ENCODE measurements around the gene CDX1. TPM values are rescaled to one million over a fixed set of nuclear protein-coding genes. Genes with fewer than 3 reads are reported as not detected.

Gene CDX1
- total RNA-seq, 2 donors from 2014 or later: not detected

DNA sequence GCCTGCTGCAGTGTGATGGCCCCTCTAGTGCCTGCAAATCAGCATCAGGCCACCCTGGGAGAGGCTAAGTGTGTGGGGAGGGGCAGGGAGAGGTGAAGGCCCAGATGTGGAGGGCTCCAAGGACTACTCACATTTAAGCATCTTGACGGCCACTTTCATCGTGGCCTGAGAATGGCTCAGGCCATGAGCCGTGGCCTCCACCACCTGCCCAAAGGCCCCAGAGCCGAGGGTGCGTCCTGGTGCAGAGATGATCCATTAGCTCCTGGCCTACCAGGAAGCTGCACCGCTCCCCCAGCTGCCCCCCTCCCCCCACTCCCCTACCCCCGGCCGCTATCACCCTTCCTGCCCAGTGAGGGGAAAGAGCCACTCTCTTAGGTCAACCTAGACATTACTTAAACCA is 42.0 kb upstream of the CDX1 start:
- no peak for ATAC-seq
- Mint-ChIP-seq H3K27me3 (peaks cover 9% of the 10 kb centered on the region), H3K27ac (no peak overlapping the region), H3K4me3 (no peak overlapping the region), H3K36me3 (ENCODE audit: low read depth) (no peaks in the 10 kb centered on the region), H3K4me1 (peaks cover 5% of the 10 kb centered on the region)
- H3K9me3 ChIP-seq (ENCODE audit: control insufficient read depth, low read length, poor library complexity, severe bottlenecking): no peaks in the 10 kb centered on the region
- DNase-seq: no peak

GRCh38 chr5:150125334-150125733 is 41.2 kb upstream of the CDX1 start:
- ATAC-seq (no peak), DNase-seq (no peak)
- H3K36me3 Mint-ChIP-seq (ENCODE audit: low read depth): no peaks in the 10 kb centered on the region
- H3K4me1 Mint-ChIP-seq: peaks cover 5% of the 10 kb centered on the region
- no peak overlapping the region for H3K4me3 Mint-ChIP-seq
- peak overlapping the region; percentile 41 for H3K27ac Mint-ChIP-seq
- H3K9me3 ChIP-seq (ENCODE audit: control insufficient read depth, low read length, poor library complexity, severe bottlenecking): no peaks in the 10 kb centered on the region
- peaks cover 14% of the 10 kb centered on the region for H3K27me3 Mint-ChIP-seq

DNA sequence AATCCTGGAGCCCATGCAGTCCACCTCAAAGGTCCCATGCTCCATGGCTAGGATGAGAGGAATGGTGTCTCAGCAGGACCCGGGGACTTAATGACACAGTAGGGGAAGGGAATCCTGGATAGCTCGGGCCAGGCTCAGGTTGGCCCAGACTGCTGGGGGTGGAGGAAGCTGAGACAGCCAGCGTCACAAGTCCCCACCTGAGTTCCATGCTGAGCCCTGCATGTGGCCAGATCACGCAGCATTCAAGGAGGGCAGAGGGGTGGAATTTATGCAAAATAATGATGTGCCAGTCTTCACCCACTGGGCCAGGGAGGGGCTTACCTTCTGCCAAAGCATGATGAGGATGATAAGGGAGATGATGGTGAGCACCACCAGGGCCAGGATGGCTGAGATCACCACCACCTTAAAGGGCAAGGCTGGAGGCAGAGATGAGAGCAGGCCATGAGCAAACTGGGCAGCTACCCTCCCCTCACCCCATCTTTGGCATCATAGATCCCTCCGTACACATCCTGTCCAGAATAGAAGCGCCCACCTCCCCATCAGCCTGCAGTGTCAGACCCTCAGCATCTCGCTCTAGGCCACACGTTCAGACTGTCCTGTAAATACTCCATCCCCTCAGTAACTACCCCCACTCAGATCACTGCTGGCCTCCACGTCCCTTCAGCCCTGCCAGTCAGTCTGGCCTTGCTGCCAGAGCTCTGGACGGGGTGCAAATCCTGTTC is 40.2 kb upstream of the CDX1 start:
- DNase-seq (no peak), ATAC-seq (no peak)
- Mint-ChIP-seq H3K27me3 (peaks cover 14% of the 10 kb centered on the region), H3K36me3 (ENCODE audit: low read depth) (no peaks in the 10 kb centered on the region), H3K4me3 (no peak overlapping the region), H3K27ac (no peak overlapping the region), H3K4me1 (peaks cover 8% of the 10 kb centered on the region)
- no peaks in the 10 kb centered on the region for H3K9me3 ChIP-seq (ENCODE audit: control insufficient read depth, low read length, poor library complexity, severe bottlenecking)

DNA sequence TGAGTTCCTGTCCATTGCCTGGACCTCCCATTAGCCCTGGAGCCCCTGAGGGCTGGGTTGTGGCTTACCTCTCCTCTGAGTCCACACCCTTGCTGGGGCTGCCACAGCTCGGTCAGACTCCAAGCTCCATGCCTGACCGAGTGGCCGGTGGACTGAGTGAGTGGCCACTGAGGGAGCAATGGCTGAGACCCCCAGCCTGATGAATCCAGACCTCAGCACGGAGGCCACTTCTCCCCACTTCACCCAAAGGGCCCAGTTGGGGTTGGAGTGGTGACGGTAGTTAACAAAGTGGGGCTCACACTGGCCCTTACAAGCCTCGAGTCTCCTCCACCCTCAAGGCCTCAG is 39.7 kb upstream of the CDX1 start:
- no peaks in the 10 kb centered on the region for H3K36me3 Mint-ChIP-seq (ENCODE audit: low read depth)
- H3K4me3 Mint-ChIP-seq: no peak overlapping the region
- DNase-seq (no peak), ATAC-seq (no peak)
- no peaks in the 10 kb centered on the region for H3K9me3 ChIP-seq (ENCODE audit: control insufficient read depth, low read length, poor library complexity, severe bottlenecking)
- peaks cover 14% of the 10 kb centered on the region for H3K27me3 Mint-ChIP-seq
- H3K4me1 Mint-ChIP-seq: peaks cover 8% of the 10 kb centered on the region
- H3K27ac Mint-ChIP-seq: no peak overlapping the region

GRCh38 chr5:150129454-150129812 is 37.1 kb upstream of the CDX1 start:
- no peaks in the 10 kb centered on the region for H3K36me3 Mint-ChIP-seq (ENCODE audit: low read depth)
- no peak for ATAC-seq
- peaks cover 14% of the 10 kb centered on the region for H3K27me3 Mint-ChIP-seq

DNA sequence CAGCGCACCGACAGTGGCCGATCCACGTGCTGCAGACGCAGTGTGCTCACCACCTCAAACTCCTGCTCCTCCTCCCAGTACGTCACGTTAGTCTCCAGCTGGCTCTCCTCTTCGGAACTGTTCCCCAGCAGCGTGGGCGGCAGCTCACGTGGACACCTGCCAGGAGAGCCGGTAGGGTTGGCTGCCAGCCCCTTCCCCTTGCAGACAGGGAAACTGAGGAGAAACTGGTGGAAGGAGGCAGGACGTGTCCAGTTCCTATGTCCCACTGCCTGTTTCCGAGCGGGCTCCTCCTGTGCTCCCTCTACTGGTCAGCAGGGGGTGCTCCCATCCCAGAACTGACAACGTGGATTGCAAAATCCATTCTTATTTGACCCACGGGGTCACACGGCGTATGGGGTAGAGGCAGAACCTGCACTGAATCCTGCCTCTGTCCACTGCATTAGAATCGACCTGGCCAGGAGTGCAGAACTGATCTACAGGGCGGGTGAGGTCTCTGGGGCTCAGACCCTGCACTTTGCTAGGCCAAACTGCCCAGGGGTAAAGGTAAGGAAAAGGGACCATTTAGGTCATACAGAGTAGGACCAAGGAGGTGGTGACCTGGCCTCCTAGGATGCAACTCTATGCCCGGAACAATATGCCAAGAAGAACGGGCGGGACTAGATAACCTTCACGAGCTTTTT is 36.6 kb upstream of the CDX1 start:
- Mint-ChIP-seq H3K36me3 (ENCODE audit: low read depth) (no peaks in the 10 kb centered on the region), H3K4me3 (no peak overlapping the region), H3K4me1 (peaks cover 5% of the 10 kb centered on the region), H3K27me3 (peaks cover 19% of the 10 kb centered on the region), H3K27ac (no peak overlapping the region)
- ATAC-seq (peak; percentile 54), DNase-seq (no peak)
- H3K9me3 ChIP-seq (ENCODE audit: control insufficient read depth, low read length, poor library complexity, severe bottlenecking): no peaks in the 10 kb centered on the region

More at GRCh38 chr5:150129454-150129812, 37.1 kb upstream of the CDX1 start:
- Mint-ChIP-seq H3K27ac (no peak overlapping the region), H3K4me3 (no peak overlapping the region), H3K4me1 (peaks cover 5% of the 10 kb centered on the region)
- H3K9me3 ChIP-seq (ENCODE audit: control insufficient read depth, low read length, poor library complexity, severe bottlenecking): no peaks in the 10 kb centered on the region
- DNase-seq: no peak

DNA sequence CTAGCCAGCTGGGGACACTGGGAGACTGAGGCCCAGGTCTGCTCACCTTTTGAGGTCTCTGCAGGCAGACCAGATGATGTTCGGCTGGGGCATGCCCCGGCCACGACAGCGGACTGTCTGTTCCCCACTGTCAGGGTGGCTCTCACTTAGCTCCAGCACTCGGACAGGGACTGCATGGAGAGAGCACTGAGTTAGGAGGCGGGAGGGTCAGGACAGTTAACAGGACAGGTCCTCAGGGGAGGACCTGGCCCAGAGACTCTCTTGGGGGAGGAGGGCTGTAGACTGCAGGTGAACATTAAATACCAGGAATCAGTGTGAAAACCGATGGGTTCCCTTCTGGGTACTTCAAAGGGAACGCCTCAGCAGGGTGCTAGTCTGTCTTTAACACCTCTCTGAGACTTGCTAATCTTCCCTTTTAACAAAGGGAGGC is 36.1 kb upstream of the CDX1 start:
- Mint-ChIP-seq H3K36me3 (ENCODE audit: low read depth) (no peaks in the 10 kb centered on the region), H3K4me3 (no peak overlapping the region), H3K4me1 (peaks cover 5% of the 10 kb centered on the region), H3K27ac (no peak overlapping the region), H3K27me3 (peaks cover 25% of the 10 kb centered on the region)
- DNase-seq: no peak
- ATAC-seq: no peak
- H3K9me3 ChIP-seq (ENCODE audit: control insufficient read depth, low read length, poor library complexity, severe bottlenecking): no peaks in the 10 kb centered on the region

- H3K27me3 Mint-ChIP-seq: peaks cover 25% of the 10 kb centered on the region
- no peak overlapping the region for H3K4me3 Mint-ChIP-seq
- ATAC-seq (no peak), DNase-seq (no peak)
- H3K36me3 Mint-ChIP-seq (ENCODE audit: low read depth): no peaks in the 10 kb centered on the region
- no peak overlapping the region for H3K27ac Mint-ChIP-seq
- peaks cover 5% of the 10 kb centered on the region for H3K4me1 Mint-ChIP-seq
- no peaks in the 10 kb centered on the region for H3K9me3 ChIP-seq (ENCODE audit: control insufficient read depth, low read length, poor library complexity, severe bottlenecking)
These were observed 35.1 kb upstream of the CDX1 start for GRCh38 chr5:150131461-150131860.

GRCh38 chr5:150131978-150132694 is 34.4 kb upstream of the CDX1 start:
- no peaks in the 10 kb centered on the region for H3K9me3 ChIP-seq (ENCODE audit: control insufficient read depth, low read length, poor library complexity, severe bottlenecking)
- H3K36me3 Mint-ChIP-seq (ENCODE audit: low read depth): no peaks in the 10 kb centered on the region
- H3K27ac Mint-ChIP-seq: no peak overlapping the region
- DNase-seq (no peak), ATAC-seq (no peak)
- no peak overlapping the region for H3K4me3 Mint-ChIP-seq
- peaks cover 5% of the 10 kb centered on the region for H3K4me1 Mint-ChIP-seq
- H3K27me3 Mint-ChIP-seq: peaks cover 25% of the 10 kb centered on the region

- H3K9me3 ChIP-seq (ENCODE audit: control insufficient read depth, low read length, poor library complexity, severe bottlenecking): no peaks in the 10 kb centered on the region
- no peak overlapping the region for H3K27ac Mint-ChIP-seq
- H3K27me3 Mint-ChIP-seq: peaks cover 31% of the 10 kb centered on the region
- H3K4me3 Mint-ChIP-seq: no peak overlapping the region
- no peaks in the 10 kb centered on the region for H3K36me3 Mint-ChIP-seq (ENCODE audit: low read depth)
- ATAC-seq: no peak
- peaks cover 7% of the 10 kb centered on the region for H3K4me1 Mint-ChIP-seq
- DNase-seq: no peak
These were observed 33.8 kb upstream of the CDX1 start for GRCh38 chr5:150132740-150133139.

DNA sequence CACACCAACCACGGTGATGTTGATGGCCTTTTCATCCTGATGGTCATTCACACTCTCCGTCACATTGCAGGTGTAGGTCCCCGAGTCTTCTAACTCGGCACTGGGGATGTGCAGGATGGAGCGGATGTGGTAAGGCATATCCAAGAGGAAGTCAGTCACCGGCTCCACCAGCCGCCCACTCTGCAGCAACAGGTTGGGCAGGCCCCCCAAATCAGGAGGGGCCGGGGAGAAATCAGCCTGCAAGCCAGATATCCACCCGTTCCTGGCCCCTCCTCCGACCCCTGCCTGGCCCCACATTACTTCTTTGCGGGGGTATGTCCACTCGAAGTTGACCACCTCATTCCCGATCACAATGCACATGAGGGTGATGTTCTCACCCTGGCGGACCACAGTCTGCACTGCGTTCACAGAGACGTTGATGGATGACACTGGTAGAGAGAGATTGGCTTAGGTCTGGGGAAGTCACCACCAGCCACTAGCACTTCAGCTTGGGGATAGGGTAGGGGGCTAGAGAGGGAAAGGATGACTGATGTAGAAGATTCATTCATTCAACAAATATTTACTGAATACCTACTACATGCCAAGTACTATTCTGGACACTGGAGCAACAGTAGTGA is 32.9 kb upstream of the CDX1 start:
- peaks cover 26% of the 10 kb centered on the region for H3K27me3 Mint-ChIP-seq
- H3K4me3 Mint-ChIP-seq: no peak overlapping the region
- H3K4me1 Mint-ChIP-seq: peaks cover 5% of the 10 kb centered on the region
- DNase-seq: no peak
- H3K27ac Mint-ChIP-seq: no peak overlapping the region
- no peaks in the 10 kb centered on the region for H3K9me3 ChIP-seq (ENCODE audit: control insufficient read depth, low read length, poor library complexity, severe bottlenecking)
- no peak for ATAC-seq
- no peaks in the 10 kb centered on the region for H3K36me3 Mint-ChIP-seq (ENCODE audit: low read depth)

GRCh38 chr5:150134198-150134588 is 32.4 kb upstream of the CDX1 start:
- Mint-ChIP-seq H3K27me3 (peaks cover 25% of the 10 kb centered on the region), H3K27ac (no peak overlapping the region), H3K4me3 (no peak overlapping the region), H3K4me1 (peaks cover 5% of the 10 kb centered on the region), H3K36me3 (ENCODE audit: low read depth) (no peaks in the 10 kb centered on the region)
- ATAC-seq: no peak
- DNase-seq: no peak
- no peaks in the 10 kb centered on the region for H3K9me3 ChIP-seq (ENCODE audit: control insufficient read depth, low read length, poor library complexity, severe bottlenecking)

- DNase-seq: no peak
- Mint-ChIP-seq H3K36me3 (ENCODE audit: low read depth) (no peaks in the 10 kb centered on the region), H3K4me3 (no peak overlapping the region), H3K27ac (no peak overlapping the region), H3K27me3 (peaks cover 18% of the 10 kb centered on the region), H3K4me1 (peaks cover 5% of the 10 kb centered on the region)
- ATAC-seq: no peak
- H3K9me3 ChIP-seq (ENCODE audit: control insufficient read depth, low read length, poor library complexity, severe bottlenecking): no peaks in the 10 kb centered on the region
These were observed 30.8 kb upstream of the CDX1 start for GRCh38 chr5:150135557-150136304.
